ENCODE data around the gene SLCO4A1.
"Not testable (repeated sequence)": the region's sequence is repeated elsewhere in the genome, so short reads cannot be mapped to it uniquely, and the experiment has no call there.

SLCO4A1 gene

DNA sequence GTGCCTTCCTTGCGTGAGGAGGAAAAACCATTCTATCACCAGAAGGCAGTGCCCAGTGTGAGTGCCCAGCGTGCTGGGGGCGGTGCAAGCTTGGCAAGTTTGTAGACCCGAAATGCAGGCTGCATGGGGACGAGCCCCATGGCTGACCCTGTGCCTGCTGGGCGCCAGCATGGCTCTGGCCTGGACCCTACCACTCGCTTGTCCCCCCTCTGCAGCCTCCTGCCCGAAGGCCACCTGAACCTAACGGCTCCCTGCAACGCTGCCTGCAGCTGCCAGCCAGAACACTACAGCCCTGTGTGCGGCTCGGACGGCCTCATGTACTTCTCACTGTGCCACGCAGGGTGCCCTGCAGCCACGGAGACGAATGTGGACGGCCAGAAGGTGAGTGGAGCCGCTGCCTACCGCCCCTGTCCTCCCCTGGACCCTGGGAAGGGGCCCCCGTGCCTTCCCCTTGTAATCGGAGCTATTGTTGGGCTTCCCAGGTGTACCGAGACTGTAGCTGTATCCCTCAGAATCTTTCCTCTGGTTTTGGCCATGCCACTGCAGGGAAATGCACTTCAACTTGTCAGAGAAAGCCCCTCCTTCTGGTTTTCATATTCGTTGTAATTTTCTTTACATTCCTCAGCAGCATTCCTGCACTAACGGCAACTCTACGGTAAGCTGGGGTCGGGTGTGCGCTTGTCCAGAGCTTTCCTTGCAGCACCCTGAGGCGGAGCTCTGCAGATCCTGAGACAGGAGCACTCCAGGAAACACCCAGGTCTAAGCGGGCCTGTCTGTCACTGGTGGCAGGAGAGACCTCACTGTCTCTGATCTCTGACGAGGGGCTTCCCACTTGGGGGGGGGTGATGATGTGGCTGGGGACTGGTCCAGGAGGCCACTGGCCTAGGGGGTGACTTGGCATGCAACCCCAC is 25.5 kb downstream of the SLCO4A1 start:
- no peak for DNase-seq

DNA sequence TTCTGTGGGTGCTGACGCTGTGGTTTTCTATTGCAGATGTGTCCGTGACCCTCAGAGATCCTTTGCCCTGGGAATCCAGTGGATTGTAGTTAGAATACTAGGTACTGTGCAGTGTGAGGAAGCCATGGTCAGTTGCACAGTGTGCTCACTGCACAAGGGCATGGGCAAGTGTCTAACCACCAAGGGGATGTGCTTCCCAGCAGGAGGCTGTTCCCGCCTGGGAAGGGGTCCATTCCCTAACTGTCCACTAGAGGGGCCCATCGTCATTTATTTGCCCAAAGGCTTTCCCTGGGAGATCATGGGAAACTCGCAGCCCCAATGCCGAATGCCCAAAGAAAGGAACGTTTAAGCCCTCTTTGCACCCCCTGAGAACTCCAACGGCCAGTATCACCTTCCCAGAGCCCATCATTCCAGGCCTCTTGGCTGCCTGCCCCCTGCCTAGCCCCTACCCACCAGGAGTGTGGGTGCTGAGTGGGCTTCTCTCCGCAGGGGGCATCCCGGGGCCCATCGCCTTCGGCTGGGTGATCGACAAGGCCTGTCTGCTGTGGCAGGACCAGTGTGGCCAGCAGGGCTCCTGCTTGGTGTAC is 26.2 kb downstream of the SLCO4A1 start:
- DNase-seq, result no peak

DNA sequence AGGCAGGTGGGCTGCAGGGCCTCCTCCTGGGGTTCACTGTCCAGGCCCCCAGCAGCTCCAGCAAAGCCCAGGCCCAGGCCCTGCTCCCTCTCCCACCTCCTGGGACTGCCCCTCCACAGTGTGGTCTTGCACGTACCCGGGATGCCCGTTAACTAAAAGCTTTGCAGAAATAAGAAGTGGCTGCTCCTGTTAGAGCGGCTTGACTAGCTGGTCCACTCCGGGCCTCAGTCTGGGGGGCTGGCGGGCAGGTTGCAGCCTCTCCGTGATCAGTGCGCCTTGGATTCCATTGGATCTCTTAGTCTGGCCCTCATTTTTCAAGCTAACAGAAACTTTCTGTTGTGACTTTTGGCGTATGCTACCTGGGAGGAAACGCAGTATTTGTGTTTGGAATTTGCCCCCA is 26.9 kb downstream of the SLCO4A1 start:
- no peak for DNase-seq

DNA sequence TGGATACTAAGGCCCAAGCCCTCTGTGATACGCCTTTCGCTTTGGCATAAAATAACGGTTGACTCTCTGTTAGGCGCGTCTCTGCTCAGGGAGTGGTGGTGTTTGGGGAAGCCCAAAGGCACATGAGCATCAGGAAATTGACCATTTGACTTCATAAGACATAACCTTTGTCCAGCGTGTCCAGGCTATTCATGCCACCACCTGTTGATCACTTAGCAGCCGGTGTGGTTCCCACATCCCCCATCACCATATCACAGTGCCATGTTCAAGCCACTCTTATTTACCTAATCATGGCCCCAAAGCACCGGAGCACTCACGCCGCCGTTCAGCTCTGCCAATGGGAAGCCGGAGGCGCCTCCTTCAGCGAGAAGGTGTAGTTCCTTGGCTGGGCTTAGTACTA is 27.9 kb downstream of the SLCO4A1 start:
- no peak for DNase-seq

DNA sequence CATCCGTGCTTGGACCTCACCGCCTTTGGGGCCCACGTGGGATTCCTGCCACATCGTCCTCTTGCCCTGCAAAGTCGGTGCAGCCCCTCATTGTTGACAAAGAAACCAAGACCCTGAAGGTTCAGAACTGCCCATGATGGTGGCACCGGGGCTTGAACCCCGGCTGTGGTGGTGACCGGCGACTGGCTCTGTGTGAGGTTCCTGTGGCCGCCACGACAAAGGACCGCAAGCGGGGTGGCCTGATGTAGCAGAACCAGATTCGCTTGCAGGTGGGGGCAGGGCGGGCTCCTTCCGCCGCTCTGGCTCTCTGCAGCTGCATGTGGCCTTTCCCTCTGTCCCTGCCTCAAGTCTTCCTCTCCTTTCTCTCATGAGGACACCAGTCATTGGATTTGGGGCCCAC is 28.7 kb downstream of the SLCO4A1 start:
- DNase-seq, result no peak

DNA sequence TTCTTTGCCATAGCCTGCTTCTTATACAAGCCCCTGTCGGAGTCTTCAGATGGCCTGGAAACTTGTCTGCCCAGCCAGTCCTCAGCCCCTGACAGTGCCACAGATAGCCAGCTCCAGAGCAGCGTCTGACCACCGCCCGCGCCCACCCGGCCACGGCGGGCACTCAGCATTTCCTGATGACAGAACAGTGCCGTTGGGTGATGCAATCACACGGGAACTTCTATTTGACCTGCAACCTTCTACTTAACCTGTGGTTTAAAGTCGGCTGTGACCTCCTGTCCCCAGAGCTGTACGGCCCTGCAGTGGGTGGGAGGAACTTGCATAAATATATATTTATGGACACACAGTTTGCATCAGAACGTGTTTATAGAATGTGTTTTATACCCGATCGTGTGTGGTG is 29.5 kb downstream of the SLCO4A1 start:
- peak; percentile 54 for DNase-seq

DNA sequence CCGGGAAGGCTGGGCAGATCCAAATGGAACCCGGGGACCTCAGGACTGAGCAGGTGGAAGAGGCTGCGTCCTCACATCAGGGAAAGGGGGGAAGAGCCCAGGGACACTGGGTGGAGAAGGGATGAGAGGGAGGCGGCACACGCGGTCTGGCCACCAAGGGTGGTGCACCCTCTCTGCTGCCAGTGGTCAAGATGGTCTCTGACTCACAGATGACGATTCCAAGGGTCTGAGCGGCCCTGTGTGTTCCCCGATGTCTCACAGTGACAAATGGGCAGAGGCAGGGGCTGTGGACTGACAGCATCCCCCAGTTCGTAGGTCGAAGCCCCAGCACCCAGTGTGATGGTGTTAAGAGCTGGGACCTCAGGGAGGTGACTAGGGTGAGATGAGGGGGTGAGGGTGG is 32.1 kb downstream of the SLCO4A1 start:
- DNase-seq, result no peak

DNA sequence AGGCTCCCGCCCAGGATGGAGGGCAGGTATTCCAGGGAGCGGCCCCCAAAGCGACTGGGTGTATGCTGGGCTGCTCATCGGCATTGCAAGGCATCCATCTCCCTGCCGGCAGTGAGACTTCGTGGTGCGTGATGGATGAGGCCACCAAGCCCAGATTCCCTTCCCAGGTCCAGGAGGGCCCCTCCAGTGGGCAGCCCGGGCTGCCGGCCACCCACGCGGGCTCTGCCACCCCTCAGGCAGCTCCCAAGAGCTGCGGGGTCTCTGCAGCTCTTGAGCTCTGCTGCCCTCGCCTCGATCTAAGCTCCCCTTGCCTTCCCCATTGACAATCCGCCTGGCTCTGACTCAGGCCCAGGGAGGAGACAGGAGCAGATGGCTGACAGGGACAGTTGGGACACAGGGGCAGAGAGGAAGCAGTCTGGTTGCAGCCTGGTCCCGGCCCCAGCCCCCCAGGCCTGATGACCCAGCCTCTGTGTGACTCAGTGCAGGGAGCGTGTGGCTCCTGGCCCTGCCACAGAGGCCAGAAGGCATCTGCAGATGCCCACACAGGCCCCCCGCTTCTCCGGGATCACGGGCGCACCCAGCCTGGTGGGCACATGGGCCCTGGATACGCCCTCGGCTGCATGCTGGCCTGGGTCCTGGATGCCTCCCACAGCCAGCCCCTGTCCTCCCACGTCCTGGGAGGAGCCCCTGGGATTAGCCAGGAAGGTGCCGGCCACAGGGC is 33.0 kb downstream of the SLCO4A1 start:
- DNase-seq, result no peak

DNA sequence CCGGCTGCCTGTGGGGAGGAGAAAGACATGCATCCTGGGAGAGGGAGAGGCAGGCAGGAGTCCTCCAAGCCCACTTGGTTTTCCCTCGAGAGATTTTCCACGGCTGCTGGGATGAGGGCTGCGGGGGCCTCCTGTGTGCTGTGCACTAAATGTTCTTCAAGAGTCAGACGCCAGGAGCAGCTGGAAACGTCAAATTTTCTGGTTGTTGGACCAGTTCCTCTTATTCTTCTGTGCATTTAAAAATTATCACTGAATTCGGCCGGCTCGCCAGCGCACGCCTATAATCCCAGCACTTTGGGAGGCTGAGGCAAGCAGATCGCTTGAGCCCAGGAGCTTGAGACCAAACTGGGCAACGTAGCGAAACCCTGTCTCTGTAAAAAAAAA is 33.6 kb downstream of the SLCO4A1 start:
- DNase-seq, result no peak

DNA sequence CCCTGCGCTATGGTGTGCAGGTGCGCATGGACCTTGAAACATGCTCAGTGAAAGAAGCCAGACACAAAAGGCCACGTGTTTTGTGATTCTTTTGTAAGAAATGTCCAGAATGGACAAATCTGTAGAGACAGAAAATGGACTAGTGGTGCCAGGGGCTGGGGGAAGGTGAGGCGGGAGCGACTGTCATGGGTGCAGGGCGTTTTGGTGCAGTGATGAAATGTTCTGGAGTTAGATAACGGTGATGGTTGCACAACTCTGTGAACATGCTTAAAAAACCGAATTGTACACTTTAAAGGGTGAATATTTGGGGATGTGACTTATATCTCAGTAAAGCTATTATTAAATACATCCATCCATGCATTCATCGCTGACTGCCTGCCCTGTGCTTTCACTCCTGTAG is 34.7 kb downstream of the SLCO4A1 start:
- no peak for DNase-seq

DNA sequence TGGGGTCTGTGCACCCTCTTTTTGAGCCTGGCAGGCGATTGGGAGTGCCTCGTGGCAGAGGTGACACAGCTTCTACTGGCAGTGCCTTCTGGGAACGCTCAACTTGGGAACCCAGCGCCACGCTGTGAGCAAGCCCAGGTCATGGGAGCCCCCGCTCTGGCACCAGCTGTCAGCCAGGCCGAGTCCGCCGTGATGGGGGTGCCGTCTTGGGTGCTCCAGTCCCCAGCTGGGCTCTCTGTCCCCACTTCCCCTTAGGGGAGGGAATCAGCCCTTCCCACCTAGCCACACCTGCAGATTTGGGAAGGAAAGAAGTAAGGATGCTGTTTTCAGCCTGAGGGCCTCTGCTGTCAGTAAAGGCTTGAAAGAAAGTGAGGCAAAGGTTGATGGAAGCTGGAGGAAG is 35.4 kb downstream of the SLCO4A1 start:
- DNase-seq, result no peak

DNA sequence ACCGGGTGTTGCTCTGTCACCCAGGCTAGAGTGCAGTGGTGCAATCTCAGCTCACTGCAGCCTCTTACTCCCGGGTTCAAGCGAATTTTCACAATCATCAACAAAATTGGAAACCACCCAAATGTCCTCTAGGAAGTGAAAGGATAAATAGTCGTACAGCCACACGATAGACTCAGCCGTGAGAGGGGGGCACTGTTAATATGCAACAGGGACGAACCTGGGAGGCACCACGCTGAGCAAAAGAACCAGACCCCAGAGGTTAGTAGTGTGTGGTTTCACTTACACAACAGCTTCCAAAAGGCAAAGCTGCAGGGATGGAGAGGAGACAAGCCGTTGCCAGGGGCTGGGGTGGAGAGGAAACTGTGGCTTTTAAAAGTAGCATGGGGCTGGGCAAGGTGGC is 36.2 kb downstream of the SLCO4A1 start:
- peak; percentile 80 for DNase-seq

DNA sequence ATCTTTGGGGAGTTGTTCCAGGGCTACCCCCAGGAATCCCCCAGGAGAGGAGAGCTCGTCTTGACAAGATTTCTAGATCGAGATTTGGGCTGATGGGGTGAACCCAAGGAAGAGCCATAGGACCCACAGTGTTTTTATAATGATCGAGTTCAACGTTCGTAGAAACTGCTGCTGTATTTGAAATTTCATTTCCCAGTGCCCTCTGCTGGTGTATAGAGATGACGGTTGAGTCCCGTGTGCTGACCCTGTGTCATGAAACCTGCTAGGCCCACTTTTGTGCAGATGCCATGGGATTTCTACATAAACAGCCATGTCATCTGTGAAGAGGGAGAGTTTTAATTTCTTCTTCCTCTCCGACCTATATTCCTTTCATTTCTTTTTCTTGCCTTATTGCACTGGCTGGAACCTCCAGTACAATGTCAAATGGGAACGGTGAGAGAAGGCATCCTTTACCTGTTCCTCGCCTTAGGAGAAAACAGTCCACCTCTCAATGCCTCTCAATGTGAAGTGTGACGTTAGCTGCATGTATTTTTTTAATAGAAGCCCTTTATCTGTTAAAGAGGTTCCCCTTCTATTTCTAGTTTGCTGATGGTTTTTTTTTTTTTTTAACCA is 37.8 kb downstream of the SLCO4A1 start:
- no peak for DNase-seq

DNA sequence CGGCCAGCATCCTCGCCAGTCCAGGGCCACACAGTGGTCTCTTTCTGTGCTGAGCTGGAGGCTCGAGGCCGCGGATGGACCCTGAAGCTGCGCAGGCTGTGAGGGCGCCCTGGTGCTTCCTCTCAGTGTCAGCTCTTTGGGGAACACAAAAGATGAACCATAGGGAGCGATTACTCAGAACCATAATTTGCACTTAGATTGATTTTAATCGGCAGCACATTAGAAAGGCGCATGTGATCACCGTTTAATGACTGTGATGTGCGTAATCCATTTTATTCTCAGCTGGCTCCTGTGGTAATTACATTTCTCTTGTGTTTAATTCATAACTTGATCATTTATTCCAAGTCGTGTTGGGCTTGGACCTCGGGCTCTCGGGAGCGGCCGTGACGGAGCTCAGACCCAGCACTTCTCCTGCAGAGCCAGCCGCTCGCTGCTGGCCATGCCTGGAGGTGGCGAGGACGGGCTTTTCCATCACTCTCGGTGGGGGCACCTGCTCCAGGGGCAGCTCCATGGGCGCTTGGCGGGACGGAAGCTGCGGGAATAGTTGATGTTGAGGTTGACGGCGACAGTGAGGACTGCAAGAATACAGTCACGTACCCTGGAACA is 40.7 kb downstream of the SLCO4A1 start:
- no peak for DNase-seq

DNA sequence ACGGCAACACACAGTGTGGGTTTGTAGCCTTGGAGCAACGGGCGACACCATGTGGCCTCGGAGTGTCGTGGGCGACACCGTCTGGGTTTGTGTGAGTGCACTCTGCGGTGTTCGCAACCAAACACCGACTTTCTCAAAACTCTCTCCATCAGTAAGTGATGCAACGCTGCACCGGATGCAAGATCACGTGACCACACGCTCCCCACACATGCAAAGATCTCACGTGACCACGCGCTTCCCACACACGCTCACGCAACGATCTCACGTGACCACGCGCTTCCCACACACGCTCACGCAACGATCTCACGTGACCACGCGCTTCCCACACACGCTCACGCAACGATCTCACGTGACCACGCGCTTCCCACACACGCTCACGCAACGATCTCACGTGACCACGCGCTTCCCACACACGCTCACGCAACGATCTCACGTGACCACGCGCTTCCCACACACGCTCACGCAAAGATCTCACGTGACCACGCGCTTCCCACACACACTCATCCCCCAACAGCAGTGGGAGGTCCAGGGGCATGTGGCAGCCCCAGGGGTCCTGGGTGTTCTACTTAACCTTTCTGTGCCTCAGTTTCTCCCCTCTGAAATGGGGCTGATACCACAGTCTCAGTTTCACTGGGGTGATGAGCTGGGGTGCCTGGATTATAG is 41.5 kb downstream of the SLCO4A1 start:
- not testable (repeated sequence) for DNase-seq

DNA sequence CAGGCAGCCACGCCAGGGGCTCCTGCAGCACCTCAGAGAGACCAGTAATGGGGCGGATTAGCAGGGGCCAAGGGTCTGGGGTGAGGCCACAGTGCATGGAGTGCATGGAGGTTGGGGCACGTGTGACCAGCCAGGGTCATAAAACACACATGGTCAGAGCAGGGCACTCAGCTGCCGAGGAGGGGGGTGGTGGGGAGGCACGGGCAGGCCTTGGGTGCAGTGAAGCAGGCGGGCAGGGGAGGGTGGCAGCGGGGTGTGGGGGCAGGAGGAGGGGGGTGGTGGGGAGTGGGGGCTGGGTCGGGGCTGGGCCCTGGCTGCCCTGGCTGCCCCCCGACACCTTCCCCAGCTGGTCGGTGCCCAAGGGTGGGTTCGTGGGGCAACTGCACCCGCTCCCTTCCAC is 42.7 kb downstream of the SLCO4A1 start:
- no peak for DNase-seq

DNA sequence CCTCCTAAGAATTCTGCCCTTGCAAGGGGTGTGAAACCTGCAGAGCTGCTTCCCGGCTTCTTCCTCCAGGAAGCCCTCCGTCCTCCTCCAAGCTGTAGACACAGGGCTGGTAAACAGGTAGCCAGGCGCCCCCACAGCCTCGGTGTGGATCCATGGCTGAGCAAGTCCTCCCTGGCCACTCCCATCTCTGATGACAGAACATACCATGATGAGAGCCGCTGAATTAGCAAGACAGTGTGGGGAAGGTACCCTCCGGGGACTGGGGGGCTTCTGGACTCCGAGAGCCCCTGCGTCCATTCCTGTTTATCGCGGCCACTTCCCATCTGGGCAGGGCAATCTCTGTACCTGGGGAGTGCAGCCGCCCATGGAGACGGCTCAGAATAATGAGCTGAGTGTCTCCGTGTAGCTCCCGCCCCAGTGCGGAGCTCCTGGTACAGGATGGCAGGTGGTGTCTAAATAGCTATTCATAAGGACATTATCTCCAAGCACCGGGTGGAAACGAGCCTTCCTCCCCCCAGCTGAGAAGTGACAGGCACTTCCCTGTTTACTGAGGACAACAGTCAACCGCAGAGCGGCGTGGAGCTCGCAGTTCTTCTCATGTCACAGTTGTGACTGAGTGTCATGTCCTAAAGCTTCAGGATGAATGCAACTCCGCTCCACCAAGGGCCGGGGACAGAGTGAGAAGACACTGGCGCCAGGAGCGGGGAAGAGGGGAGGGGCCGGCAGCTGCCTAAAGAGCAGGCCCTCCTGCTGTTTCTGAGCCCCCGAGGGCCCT is 43.7 kb downstream of the SLCO4A1 start:
- DNase-seq, result peak; percentile 82

DNA sequence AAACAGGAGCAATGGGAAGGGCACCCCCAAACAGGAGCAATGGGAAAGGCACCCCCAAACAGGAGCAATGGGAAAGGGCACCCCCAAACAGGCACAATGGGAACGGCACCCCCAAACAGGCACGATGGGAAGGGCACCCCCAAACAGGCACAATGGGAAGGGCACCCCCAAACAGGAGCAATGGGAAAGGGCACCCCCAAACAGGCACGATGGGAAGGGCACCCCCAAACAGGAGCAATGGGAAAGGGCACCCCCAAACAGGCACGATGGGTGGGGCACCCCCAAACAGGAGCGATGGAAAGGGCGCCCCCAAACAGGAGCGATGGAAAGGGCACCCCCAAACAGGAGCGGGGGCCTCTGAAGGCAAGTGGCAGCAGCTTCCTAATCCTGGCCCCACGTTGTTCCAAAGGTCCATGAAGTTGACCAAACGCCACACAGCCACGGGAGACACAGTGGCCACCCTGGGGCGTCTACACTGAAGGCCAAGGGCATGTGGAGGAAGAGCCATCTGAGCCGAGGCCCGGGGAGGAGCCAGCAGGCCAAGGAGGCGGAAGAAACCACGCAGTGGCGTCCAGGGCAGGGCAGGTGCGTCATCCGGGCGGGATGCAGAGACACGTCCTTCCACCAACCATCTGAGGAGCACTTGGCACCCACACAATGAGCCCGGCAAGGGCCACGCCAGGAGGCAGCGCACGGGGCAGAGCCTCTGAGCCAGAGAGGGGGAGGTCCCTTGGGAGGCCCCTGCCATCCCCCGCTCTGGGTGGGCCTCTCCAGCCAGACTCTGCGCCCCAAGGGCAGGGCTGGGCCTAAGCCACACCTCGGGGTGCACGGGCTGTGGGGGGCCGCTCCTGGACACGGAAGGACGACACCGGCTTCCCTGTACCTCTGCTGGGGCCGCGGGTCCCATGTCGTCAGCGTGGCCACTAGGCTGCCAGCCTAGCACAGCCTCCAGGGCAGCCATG is 44.8 kb downstream of the SLCO4A1 start:
- DNase-seq, result no peak

DNA sequence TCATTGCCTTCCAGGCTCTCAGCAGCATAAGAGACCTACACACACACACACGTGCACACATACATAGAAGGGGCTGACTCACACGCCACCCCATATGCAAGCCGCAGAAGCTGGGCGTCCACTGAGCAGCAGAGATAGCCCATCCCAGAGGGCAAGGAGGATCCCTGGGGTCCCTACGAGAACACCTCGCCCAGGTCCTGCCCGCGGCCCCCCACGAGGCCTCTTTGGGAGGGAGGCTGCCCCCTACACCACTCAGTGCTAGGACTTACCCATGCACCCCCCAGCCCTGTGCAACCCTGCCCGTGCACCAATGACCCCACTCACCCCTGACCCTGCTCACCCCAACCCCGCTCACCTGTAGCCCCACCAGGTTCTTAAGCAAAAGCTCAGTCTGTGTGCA is 45.8 kb downstream of the SLCO4A1 start:
- no peak for DNase-seq

DNA sequence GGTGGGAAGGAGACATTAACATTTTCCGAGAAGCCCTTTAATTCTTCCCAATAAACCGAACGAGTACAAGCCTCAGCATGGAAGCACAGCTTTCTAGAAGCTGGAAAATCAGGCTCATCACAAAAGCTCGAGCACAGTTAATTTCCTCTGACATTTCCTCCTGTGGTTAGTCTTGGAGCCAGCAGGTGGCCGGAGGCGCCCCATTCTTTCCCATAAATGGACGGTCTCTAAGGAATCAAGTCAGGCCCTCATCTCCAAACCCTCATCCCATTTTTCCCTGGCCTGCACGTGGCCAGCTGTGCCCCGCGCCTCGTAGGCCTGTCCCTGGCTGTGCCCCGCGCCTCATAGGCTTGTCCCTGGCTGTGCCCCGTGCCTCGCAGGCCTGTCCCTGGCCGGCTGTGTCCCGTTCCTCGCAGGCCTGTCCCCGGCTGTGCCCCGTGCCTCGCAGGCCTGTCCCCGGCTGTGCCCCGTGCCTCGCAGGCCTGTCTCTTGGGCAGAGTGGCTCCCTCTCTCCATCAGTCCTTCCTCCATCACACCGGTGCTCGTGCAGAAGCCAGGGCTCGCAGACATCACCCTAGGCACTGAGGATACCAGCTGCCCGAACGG is 46.7 kb downstream of the SLCO4A1 start:
- no peak for DNase-seq
